Right cardiac atrium (tissue), 5 donors: Measurements from ENCODE around the gene SAMD4A. TPM values are rescaled to one million over a fixed set of nuclear protein-coding genes. Genes with fewer than 3 reads are reported as not detected.

Experiments
- ATAC-seq, 2 donors: fragments of 200-7000 bp; cut with Tn5 transposase; one replicate each; pipeline versions ENCODE4 v1.8.0 to v1.9.1; 2020; ENCODE audit warnings: moderate library complexity in 2 of 2, mild to moderate bottlenecking in 1 of 2
- DNase-seq, 3 donors: peaks; one replicate each; pipeline ENCODE4 v3.0.0-alpha.2; 2020
- H3K27ac ChIP-seq: one replicate; pipeline ENCODE4 v1.5.1; 2013; ENCODE audit warnings: mild to moderate bottlenecking, low read length, control low read depth, moderate library complexity
- H3K27me3 ChIP-seq: one replicate; pipeline ENCODE4 v1.6.1; 2013; ENCODE audit not compliant: control insufficient read depth, insufficient read depth
- H3K4me1 ChIP-seq: one replicate; pipeline ENCODE4 v1.6.1; 2013; ENCODE audit warnings: low read length; ENCODE audit not compliant: control insufficient read depth, insufficient read depth
- H3K4me3 ChIP-seq: one replicate; pipeline ENCODE4 v1.5.1; 2013; ENCODE audit warnings: low read length, control low read depth
- H3K9me3 ChIP-seq: one replicate; pipeline ENCODE4 v1.6.1; 2013; ENCODE audit warnings: low read length; ENCODE audit not compliant: control insufficient read depth
- WGBS: extraction: QIAGEN DNeasy Blood & Tissue Kit; methylation state at CpG from one replicate; pipeline ENCODE4 v1.1.7; 2013; 5-methylcytosine and 5-hydroxymethylcytosine counted together
- intact Hi-C, 4 donors: fragments of 100-400 bp; cut with DNase I; formaldehyde crosslinking; loops; one replicate each; pipeline versions ENCODE4 v1.11.0 to v1.14.0; 2022 to 2023
- long read RNA-seq, 4 donors: library from polyadenylated mRNA; unstranded; transcript quantifications; one replicate each; pipeline ENCODE4 v2.0.0, GENCODE V29; 2020 to 2021
- polyA plus RNA-seq: library from polyadenylated mRNA; stranded (reverse); fragments of 200-250 nt; gene quantifications from one replicate; pipeline ENCODE4 v1.2.3, GENCODE V29; 2013
- total RNA-seq, 4 donors: library from RNA; stranded (reverse); fragmentation: NEBNext Ultra II Directional; extraction: Animal tissue kit (Norgen Biotek cat#: 25700); gene quantifications; one replicate each; pipeline ENCODE4 v1.2.1, GENCODE V29; 2021
- donor health status: healthy with polysubstance abuse.
- donor health status: DM: no; HTN: yes; CAD: no.
- donor health status: DM: no; HTN: no; CAD: no.
- donor health status: DM: no; HTN: yes; CAD: no; lungs with severe emphysema.
- donor health status: DM: yes; HTN: yes; CAD: no.

Gene SAMD4A, protein sequence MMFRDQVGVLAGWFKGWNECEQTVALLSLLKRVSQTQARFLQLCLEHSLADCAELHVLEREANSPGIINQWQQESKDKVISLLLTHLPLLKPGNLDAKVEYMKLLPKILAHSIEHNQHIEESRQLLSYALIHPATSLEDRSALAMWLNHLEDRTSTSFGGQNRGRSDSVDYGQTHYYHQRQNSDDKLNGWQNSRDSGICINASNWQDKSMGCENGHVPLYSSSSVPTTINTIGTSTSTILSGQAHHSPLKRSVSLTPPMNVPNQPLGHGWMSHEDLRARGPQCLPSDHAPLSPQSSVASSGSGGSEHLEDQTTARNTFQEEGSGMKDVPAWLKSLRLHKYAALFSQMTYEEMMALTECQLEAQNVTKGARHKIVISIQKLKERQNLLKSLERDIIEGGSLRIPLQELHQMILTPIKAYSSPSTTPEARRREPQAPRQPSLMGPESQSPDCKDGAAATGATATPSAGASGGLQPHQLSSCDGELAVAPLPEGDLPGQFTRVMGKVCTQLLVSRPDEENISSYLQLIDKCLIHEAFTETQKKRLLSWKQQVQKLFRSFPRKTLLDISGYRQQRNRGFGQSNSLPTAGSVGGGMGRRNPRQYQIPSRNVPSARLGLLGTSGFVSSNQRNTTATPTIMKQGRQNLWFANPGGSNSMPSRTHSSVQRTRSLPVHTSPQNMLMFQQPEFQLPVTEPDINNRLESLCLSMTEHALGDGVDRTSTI
- total RNA-seq (100 to 1,000 TPM; 124 to 166 (median 144) TPM), polyA plus RNA-seq (57.2 TPM)
- long read RNA-seq, donor 1, partial matches to known transcripts: 21 of 74 reads
- long read RNA-seq, donor 1, other reads (novel, unspliced or antisense): 52 of 74 reads
- long read RNA-seq, donor 2, full-length matches to known transcripts: 2 of 63 reads
- long read RNA-seq, donor 2, partial matches to known transcripts: 43 of 63 reads
- long read RNA-seq, donor 2, other reads (novel, unspliced or antisense): 18 of 63 reads
- long read RNA-seq, donor 3, full-length matches to known transcripts: 5 of 63 reads
- long read RNA-seq, donor 3, partial matches to known transcripts: 20 of 63 reads
- long read RNA-seq, donor 3, other reads (novel, unspliced or antisense): 38 of 63 reads
- long read RNA-seq, donor 4, full-length matches to known transcripts: 3 of 44 reads
- long read RNA-seq, donor 4, partial matches to known transcripts: 26 of 44 reads
- long read RNA-seq, donor 4, other reads (novel, unspliced or antisense): 15 of 44 reads

DNA sequence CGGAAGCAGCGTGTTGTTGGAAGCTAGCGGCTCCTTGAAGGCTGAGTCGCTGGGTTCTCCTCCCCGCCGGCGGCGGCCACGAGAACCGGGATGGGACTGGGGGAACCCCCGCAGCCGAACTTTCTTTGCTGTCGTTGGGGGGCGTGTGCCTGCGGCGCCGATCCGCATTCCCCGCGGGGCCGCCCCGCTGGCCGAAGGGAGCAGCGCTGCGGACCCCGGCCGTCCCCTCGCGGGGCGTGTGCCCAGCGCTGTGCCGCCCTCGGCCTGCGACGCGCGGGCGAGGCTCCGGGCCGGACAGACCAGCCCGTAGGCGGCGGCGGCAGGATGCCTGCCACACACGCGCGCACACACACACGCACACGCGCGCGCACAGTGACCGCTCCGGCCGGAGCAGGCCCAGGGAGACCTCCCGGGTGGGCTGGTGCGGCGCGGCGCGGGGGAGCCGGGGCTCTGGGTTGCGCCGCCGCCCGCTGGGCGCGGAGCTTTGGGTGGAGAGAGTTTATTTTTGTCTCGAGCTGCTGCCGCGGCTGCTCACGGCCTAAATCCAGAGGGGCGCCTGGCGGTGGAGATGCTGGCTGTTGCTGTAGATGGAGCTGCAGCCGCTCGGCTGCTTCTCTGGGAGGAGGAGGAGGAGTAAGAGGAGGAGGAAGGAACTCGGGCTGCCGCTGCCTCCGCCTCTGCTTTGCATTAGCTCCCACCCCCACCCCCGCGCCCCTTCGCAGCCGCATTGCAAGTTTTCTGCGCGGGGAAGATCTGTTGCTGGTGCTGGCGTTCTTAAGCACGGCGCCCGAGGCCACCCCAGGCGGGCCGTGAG is at the start of gene SAMD4A:
Gene SAMD4A (plus strand): TSS at position 719 of the 814 bp plus-strand sequence. CDS start 789 bp downstream, outside the sequence.
- peak within 1 kb of the TSS; percentile 91 for H3K4me3 ChIP-seq
- under 1% methylated on average over 91 of the region's 91 CpGs for WGBS
- no peaks in the 10 kb centered on the region for H3K9me3 ChIP-seq
- H3K27ac ChIP-seq: peak within 1 kb of the TSS; percentile 91
- peak; percentile 84 to 94 (median 93) for DNase-seq
- no peaks in the 10 kb centered on the region for H3K27me3 ChIP-seq
- peak; percentile 60 to 61 for ATAC-seq
- H3K4me1 ChIP-seq: peaks cover 8% of the 10 kb centered on the region
- intact Hi-C loops: loop anchor here in 3 of 4 donors (1.0 to 10.0 kb wide), 7 partner anchors 121 to 328 kb away; no protein-coding TSS in a partner anchor

DNA sequence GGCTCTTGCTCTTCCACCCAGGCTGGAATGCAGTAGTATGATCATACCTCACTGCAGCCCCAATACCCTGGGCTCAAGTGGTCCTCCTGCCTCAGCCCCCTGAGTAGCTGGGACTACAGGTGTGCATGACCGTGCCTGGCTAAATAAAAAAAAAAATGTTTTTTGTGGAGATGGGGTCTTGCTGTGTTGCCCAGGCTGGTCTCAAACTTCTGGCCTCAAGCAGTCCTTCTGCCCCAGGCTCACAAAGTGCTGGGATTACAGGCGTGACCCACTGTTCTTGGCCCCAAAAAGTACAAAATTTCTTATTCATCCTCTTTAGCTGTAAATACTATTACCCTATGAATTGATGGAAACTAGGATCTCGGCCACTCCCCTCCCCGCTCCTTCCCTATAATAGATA is 42.5 kb upstream of the SAMD4A start:
- no peak for ATAC-seq
- WGBS: 95% methylated on average over 4 of the region's 4 CpGs
- no peaks in the 10 kb centered on the region for H3K27me3 ChIP-seq
- no peaks in the 10 kb centered on the region for H3K4me1 ChIP-seq
- no peak for DNase-seq
- no peaks in the 10 kb centered on the region for H3K9me3 ChIP-seq
- intact Hi-C loops: no loop called here
- H3K4me3 ChIP-seq: no peak overlapping the region
- H3K27ac ChIP-seq: no peak overlapping the region

DNA sequence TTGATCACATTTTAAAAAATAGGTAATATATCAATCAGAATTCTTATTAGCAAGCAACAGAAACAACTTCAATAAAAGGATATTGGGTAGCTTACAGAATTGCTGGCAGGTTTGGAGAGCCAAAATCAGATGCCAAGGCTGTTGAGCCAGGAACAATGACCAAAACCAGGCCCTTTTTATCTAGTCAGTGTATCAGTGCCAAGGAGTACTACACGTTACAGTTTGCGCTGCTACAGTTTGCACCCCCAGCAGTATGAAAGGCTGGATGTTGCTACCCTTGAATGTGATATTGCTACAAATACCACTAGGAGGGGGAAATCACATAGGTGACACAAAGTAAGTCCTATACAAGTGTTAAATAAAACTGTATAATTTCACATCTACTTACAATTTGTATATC is 38.0 kb upstream of the SAMD4A start:
- WGBS: 57% methylated on average over 2 of the region's 2 CpGs
- no peak overlapping the region for H3K27ac ChIP-seq
- ATAC-seq (no peak), DNase-seq (no peak)
- no peaks in the 10 kb centered on the region for H3K9me3 ChIP-seq
- intact Hi-C loops: no loop called here
- no peak overlapping the region for H3K4me3 ChIP-seq
- H3K27me3 ChIP-seq: no peaks in the 10 kb centered on the region
- H3K4me1 ChIP-seq: no peaks in the 10 kb centered on the region

DNA sequence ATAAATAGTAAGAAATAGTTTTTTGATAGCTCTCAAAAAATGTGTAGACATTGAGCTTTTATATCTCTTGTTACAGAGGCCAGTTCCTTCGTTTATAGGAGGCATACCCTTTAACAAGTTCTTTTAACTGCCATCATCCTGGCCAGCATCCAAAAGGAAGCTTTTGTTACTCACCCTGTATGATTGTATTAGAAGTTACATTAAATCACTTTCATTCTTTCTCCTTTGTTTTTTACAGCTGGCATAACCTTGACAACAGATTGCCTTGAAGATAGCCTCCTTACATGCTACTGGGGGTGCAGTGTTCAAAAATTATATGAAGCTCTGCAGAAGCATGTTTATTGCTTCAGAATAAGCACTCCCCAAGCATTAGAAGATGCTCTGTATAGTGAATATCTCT is 37.1 kb upstream of the SAMD4A start:
- DNase-seq: no peak
- no peaks in the 10 kb centered on the region for H3K4me1 ChIP-seq
- WGBS: 25% methylated on average over 1 of the region's 1 CpG
- H3K4me3 ChIP-seq: no peak overlapping the region
- intact Hi-C loops: no loop called here
- no peaks in the 10 kb centered on the region for H3K27me3 ChIP-seq
- no peak overlapping the region for H3K27ac ChIP-seq
- H3K9me3 ChIP-seq: no peaks in the 10 kb centered on the region
- no peak for ATAC-seq

DNA sequence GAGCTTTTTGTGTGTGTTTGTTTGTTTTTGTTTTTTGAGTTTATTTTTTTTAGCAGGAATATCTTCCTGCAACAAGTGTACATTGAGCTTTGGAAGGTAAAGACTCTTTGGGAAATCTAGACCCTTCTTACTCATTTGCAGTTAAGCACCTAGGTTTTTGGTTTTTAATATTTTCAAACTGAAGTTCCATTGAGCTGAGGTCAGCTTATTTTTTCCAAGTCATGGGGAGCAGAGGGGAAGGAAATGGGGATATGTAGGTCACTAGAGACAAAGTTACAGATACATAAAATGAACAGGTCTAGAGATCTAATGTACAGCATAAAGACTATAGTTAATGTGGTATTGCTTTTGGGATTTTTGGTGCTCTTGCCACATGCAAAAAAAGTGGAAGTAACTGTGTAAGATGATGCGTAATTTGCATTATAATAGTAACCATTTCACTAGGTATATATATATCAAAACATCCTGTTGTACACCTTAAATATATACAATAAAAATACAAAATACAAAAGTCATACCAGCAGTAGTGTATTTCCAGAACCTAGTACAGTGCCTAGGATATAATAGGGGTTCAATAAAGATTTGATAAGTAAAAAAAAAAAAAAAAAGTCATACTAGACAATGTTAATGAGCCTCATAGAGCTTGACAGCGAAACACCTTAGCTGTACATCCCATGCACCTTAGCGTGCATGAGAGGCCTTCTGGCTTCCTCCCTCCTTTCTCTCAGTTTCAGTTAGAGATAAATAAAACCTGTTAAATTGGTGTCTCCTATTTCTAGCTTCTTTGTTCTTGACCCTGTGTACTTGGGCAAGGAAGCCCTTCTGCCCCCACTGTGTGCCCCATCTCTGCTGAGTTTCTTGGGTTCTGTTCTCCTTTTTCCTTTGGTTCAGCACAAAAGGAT is 34.6 kb upstream of the SAMD4A start:
- intact Hi-C loops: no loop called here
- Histone ChIP-seq H3K27me3 (no peaks in the 10 kb centered on the region), H3K4me1 (no peaks in the 10 kb centered on the region), H3K27ac (no peak overlapping the region), H3K9me3 (no peaks in the 10 kb centered on the region), H3K4me3 (no peak overlapping the region)
- WGBS: 97% methylated on average over 3 of the region's 3 CpGs
- ATAC-seq: no peak
- no peak for DNase-seq

DNA sequence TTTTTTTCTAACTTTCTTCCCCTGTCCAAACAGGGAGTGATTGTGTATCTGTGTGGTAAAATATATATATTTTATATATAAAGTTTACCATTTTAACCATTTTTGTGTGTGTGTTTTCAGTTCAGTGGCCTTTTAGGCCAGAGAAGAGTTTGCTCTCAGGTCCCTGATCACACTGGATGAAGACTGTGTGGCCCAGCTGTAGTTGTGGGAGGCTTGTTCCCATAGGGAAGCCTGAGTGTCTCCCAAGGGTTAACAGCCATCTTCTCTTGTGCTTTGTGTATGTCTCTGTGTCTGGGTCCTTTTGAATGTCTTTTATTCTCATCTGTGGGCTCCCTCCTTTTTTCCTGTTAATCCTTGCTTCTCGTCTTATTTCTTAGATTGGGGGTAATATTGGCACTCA is 33.8 kb upstream of the SAMD4A start:
- Histone ChIP-seq H3K27me3 (no peaks in the 10 kb centered on the region), H3K4me3 (no peak overlapping the region), H3K9me3 (no peaks in the 10 kb centered on the region), H3K27ac (no peak overlapping the region), H3K4me1 (no peaks in the 10 kb centered on the region)
- DNase-seq: no peak
- intact Hi-C loops: no loop called here
- no peak for ATAC-seq
- WGBS: 94% methylated on average over 1 of the region's 1 CpG

DNA sequence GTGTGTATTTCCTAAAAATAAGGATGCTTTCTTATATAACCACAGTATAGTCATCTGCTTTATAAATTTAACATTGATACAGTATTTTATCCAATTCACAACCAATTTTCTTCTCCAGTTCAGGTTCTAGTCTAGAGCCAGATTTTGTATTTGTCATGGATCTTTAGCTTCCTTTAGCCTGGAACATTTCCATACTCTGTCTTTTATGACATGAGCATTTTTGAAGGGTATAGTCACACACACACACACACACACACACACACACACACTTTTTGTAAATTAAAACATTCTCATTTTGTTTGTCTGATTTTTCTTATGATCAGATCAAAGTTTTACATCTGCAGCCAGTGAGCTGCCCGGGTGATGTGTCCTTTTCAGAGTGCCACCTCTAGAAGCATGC is 31.8 kb upstream of the SAMD4A start:
- Histone ChIP-seq H3K27me3 (no peaks in the 10 kb centered on the region), H3K9me3 (no peaks in the 10 kb centered on the region), H3K4me1 (no peaks in the 10 kb centered on the region), H3K4me3 (no peak overlapping the region), H3K27ac (no peak overlapping the region)
- WGBS: 54% methylated on average over 1 of the region's 1 CpG
- ATAC-seq: no peak
- DNase-seq: no peak
- intact Hi-C loops: no loop called here

DNA sequence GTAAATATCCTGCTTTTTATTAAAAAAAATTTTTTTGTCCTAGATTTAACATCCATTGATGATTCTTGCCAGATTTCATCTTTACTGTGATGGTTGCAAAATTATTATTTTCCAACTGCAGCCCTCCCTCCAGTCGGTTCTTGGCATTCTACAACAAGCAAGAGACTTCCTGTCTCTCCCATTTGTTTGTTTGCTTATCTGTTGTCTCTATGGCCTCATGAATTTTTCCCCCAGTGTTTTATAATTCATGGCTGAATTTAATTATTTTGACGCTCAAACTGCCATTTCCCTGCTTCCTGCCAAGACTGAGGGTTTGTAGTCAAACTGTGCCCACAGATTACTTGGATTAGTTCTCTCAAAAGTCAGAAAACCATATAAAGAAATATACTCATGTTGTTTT is 31.3 kb upstream of the SAMD4A start:
- ATAC-seq (no peak), DNase-seq (no peak)
- no peaks in the 10 kb centered on the region for H3K27me3 ChIP-seq
- no peaks in the 10 kb centered on the region for H3K4me1 ChIP-seq
- 25% methylated on average over 2 of the region's 2 CpGs for WGBS
- no peak overlapping the region for H3K4me3 ChIP-seq
- no peak overlapping the region for H3K27ac ChIP-seq
- intact Hi-C loops: no loop called here
- H3K9me3 ChIP-seq: no peaks in the 10 kb centered on the region

DNA sequence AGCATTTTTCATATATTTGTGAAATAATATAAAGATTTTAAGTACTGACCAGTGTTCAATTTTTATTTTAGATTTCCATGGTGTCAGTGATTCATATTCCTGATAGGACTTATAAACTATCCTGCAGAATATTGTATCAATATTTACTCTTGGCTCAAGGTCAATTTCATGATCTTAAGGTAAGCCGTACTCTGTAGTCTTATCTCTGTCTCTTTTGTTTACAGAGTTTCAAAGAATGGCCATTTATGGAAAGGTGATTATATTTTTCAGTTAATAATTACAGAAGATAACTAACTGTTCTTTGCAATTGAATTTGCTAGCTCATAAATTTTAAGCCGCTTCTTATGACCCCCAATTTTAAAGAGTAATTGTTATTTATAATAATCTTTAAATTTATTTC is 29.3 kb upstream of the SAMD4A start:
- Histone ChIP-seq H3K4me1 (no peaks in the 10 kb centered on the region), H3K4me3 (no peak overlapping the region), H3K9me3 (no peaks in the 10 kb centered on the region), H3K27ac (no peak overlapping the region), H3K27me3 (no peaks in the 10 kb centered on the region)
- intact Hi-C loops: no loop called here
- WGBS: 98% methylated on average over 2 of the region's 2 CpGs
- ATAC-seq (no peak), DNase-seq (no peak)
